Fibroblast of peridontal ligament (primary cell): Measurements from ENCODE around the gene FRY.

Experiments used
- DNase-seq: peaks from one replicate; pipeline ENCODE4 v3.0.0-alpha.2; 2010; ENCODE audit errors: extremely low read depth

Gene FRY

DNA sequence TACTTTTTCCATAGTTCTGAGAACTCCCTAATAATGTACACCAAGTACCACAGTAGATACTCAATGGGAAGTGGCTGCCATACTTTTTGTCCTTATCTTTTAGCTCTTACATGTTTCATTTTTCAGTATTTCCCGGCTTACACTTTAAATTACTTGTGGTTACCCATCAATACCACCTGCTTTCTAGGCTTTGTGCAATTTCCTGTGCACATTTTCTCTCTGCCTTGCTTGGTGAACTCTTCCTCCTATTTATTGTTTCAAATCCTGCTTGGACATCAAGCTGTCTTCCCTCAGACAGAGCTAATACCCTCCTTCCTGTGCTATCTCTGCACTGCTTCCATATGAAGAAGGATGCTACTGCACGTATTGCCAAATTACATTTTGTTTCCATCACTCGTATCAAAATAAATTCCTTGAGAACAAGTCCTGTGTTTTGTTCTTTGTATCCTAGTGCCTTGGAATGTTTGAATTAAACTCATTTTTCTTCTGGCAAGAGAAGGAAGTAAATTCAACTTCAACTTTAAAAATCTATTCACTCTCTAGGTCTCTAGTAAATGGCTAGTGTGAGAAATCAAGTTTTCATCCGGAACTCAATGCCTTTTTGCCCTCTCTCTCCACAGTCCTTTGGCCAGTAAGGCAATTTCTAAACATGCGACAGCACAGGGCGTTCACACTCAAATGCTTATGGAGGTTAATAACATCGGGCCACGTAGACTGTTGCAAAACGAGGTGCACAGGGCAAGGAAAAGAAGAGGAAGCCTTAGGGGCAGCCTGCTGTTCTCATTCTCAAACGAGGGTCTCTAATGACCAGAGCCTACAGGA, 277.9 kb downstream of the FRY start:
- DNase-seq: no peak

DNA sequence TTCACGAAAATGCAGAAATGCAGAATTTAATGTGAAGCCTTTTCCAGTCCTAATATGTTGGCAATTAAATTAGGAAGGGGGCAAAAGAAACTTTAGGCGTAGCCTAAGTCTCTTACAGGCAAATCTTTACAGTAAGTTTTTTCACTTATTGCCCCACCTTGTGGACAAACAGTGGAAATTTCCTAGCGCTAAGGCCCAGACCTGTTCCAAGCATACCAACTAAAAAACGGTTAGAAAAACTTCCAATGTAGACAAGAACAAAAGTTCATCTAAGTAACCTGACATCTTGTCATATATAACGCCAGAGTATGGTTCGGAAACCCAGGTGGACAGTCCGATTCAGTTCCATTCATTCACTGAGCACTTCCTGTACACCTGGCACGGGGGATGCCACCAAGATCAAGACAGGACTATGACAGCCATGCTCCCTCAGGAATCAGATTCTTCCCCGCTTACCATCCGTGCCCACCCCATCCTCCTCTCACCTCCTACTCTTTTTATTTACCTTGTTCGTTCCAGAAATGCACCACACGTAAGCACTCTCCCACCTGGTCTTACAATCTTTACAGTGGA, 278.6 kb downstream of the FRY start:
- peak; percentile 85 for DNase-seq

- no peak for DNase-seq
Measured at GRCh38 chr13:32311188-32311897, 279.8 kb downstream of the FRY start.

DNA sequence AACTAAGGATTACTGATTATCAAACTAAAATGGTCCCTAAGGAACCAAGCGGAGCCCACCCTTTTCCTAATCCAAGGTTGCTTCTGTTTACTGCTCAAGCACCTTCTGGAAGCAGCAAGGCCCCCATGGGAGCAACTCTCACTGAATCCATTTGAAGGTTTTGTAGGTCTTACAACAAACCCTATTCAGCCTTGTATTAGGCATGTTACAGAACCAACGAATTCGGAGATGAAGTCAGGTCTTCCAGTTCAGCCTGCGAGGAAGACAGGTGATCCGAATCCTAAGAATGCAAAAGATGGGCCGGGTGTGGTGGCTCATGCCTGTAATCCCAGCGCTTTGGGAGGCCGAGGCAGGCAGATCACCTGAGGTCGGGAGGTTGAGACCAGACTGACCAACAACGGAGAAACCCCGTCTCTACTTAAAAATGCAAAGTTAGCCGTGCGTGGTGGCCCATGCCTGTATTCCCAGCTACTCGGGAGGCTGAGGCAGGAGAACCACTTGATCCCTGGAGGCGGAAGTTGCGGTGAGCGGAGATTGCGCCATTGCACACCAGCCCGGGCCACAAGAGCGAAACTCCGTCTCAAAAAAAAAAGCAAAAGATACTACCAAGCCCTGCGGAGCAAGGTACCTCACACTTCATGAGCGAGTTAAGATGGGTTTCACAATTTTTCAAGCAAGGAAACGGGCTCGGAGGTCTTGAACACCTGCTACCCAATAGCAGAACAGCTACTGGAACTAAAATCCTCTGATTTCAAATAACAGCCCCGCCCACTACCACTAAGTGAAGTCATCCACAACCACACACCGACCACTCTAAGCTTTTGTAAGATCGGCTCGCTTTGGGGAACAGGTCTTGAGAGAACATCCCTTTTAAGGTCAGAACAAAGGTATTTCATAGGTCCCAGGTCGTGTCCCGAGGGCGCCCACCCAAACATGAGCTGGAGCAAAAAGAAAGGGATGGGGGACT, 283.0 kb downstream of the FRY start:
- peak; percentile 70 for DNase-seq

DNA sequence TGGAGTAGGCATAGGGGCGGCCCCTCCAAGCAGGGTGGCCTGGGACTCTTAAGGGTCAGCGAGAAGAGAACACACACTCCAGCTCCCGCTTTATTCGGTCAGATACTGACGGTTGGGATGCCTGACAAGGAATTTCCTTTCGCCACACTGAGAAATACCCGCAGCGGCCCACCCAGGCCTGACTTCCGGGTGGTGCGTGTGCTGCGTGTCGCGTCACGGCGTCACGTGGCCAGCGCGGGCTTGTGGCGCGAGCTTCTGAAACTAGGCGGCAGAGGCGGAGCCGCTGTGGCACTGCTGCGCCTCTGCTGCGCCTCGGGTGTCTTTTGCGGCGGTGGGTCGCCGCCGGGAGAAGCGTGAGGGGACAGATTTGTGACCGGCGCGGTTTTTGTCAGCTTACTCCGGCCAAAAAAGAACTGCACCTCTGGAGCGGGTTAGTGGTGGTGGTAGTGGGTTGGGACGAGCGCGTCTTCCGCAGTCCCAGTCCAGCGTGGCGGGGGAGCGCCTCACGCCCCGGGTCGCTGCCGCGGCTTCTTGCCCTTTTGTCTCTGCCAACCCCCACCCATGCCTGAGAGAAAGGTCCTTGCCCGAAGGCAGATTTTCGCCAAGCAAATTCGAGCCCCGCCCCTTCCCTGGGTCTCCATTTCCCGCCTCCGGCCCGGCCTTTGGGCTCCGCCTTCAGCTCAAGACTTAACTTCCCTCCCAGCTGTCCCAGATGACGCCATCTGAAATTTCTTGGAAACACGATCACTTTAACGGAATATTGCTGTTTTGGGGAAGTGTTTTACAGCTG, 283.9 kb downstream of the FRY start, which contains the start of the genes BRCA2 and ZAR1L:
Gene BRCA2, plus strand, starts transcription at position 271 of the 790 bp plus-strand sequence. CDS start 953 bp downstream, outside the sequence.
Gene ZAR1L, minus strand, starts transcription at position 126 of the 790 bp plus-strand sequence. CDS start 3,438 bp downstream, outside the sequence.
- DNase-seq: peak; percentile 94

DNA sequence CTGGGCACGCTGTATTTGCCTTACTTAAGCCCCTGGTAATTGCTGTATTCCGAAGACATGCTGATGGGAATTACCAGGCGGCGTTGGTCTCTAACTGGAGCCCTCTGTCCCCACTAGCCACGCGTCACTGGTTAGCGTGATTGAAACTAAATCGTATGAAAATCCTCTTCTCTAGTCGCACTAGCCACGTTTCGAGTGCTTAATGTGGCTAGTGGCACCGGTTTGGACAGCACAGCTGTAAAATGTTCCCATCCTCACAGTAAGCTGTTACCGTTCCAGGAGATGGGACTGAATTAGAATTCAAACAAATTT, 284.4 kb downstream of the FRY start:
- no peak for DNase-seq

- peak; percentile 69 for DNase-seq
Measured at GRCh38 chr13:32316501-32316900, 284.9 kb downstream of the FRY start.

GRCh38 chr13:32317716-32318465, 286.3 kb downstream of the FRY start:
- DNase-seq: no peak

- no peak for DNase-seq
Measured at GRCh38 chr13:32320528-32320927, 289.0 kb downstream of the FRY start.

DNA sequence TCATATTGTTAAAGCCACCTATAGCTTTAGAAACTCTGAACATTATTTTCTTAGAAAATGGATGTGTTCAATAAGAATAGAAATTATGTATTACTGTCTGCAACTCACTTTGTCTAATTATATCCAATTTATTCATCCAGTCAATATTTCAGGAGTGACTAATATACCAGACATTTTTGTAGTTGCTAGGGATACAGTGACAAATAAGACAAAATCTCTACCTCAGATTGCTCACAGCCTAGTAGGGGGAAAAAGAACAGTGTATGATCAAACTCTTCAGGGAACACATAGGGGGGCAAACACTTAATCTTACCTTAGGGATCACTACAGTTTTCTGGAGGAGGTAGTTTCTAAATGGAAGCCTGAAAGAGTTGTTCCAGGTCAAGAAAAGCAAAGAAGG, 292.3 kb downstream of the FRY start:
- DNase-seq: peak; percentile 85

GRCh38 chr13:32330441-32330840, 298.9 kb downstream of the FRY start:
- DNase-seq: peak; percentile 93

DNA sequence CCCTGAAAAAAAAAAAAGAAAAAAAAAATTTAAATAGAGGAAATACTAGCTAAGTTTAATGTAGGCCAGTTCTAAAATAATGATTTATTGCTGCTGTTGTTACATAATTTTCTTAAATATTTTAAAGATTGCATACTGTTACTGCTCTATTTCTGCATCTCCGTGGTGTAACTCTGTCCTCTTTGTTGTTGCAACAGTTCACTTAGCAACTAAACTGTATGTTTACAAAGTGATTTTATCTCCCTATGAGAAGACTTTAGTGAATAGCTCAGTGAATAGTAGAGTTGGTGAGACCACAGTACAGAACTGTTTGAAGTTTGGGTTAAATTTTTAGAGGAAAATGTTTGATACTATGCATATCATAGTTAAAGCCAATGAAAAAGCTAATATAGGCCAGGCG, 303.1 kb downstream of the FRY start:
- DNase-seq: peak; percentile 48

DNA sequence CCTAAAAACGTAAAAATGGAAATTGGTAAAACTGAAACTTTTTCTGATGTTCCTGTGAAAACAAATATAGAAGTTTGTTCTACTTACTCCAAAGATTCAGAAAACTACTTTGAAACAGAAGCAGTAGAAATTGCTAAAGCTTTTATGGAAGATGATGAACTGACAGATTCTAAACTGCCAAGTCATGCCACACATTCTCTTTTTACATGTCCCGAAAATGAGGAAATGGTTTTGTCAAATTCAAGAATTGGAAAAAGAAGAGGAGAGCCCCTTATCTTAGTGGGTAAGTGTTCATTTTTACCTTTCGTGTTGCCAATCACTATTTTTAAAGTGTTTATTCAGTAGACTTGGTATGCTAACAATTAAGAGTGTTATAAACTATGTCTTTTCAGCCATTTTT, 309.3 kb downstream of the FRY start:
- no peak for DNase-seq

- DNase-seq: no peak
Measured at GRCh38 chr13:32347651-32348050, 316.1 kb downstream of the FRY start.
